ENCODE measurements around the gene ZDHHC5.
"Not testable (repeated sequence)": the region's sequence is repeated elsewhere in the genome, so short reads cannot be mapped to it uniquely, and the experiment has no call there.

The ZDHHC5 gene

GRCh38 chr11:57675176-57675941, 7.4 kb downstream of the ZDHHC5 start:
- no peak for DNase-seq

GRCh38 chr11:57679396-57679795, 11.5 kb downstream of the ZDHHC5 start:
- DNase-seq, result no peak

GRCh38 chr11:57680552-57680874, 12.6 kb downstream of the ZDHHC5 start:
- peak; percentile 43 to 54 (median 53) for DNase-seq

GRCh38 chr11:57681168-57681567, 13.3 kb downstream of the ZDHHC5 start:
- no peak for DNase-seq

- not testable (repeated sequence) for DNase-seq
These were observed 22.6 kb downstream of the ZDHHC5 start for GRCh38 chr11:57690474-57690873.

GRCh38 chr11:57698843-57699365, 31.0 kb downstream of the ZDHHC5 start:
- no peak for DNase-seq

GRCh38 chr11:57699813-57700212, 31.9 kb downstream of the ZDHHC5 start:
- no peak for DNase-seq

GRCh38 chr11:57700425-57700824, 32.5 kb downstream of the ZDHHC5 start:
- no peak for DNase-seq

- DNase-seq, result no peak
These were observed 35.4 kb downstream of the ZDHHC5 start for GRCh38 chr11:57703341-57703740.

GRCh38 chr11:57704932-57705331, 37.0 kb downstream of the ZDHHC5 start:
- no peak for DNase-seq

GRCh38 chr11:57705432-57705831, 37.5 kb downstream of the ZDHHC5 start:
- not testable (repeated sequence) for DNase-seq

- DNase-seq, result no peak
These were observed 42.0 kb downstream of the ZDHHC5 start for GRCh38 chr11:57709802-57710367.

- peak in 2 of 3 donors; percentile 62 for DNase-seq
These were observed 43.7 kb downstream of the ZDHHC5 start, which contains the start of gene MED19 for GRCh38 chr11:57711414-57712255. Gene MED19 (minus strand): TSS chr11:57712215. CDS start chr11:57712179, 36 bp downstream.

GRCh38 chr11:57712256-57713150, 44.6 kb downstream of the ZDHHC5 start, which contains the start of gene TMX2:
Gene TMX2 (plus strand): TSS chr11:57712593. CDS start chr11:57712619, 26 bp downstream.
- DNase-seq, result peak; percentile 95 to 99 (median 98)

- DNase-seq, result no peak
These were observed 45.9 kb downstream of the ZDHHC5 start for GRCh38 chr11:57713835-57714234.

- not testable (repeated sequence) for DNase-seq
These were observed 48.8 kb downstream of the ZDHHC5 start for GRCh38 chr11:57716726-57717125.

GRCh38 chr11:57727185-57727584, 59.3 kb downstream of the ZDHHC5 start:
- no peak for DNase-seq

- no peak for DNase-seq
These were observed 60.9 kb downstream of the ZDHHC5 start for GRCh38 chr11:57728829-57729228.

- DNase-seq, result no peak
These were observed 61.6 kb downstream of the ZDHHC5 start for GRCh38 chr11:57729479-57729878.

- no peak for DNase-seq
These were observed 64.7 kb downstream of the ZDHHC5 start for GRCh38 chr11:57732661-57733060.

- no peak for DNase-seq
These were observed 67.8 kb downstream of the ZDHHC5 start for GRCh38 chr11:57735619-57736298.
